GM12874 (cell line): Measurements from ENCODE around the gene MBNL3.

ENCODE experiments used
- TF ChIP-seq, protein P1 (sequence below): IDR thresholded peaks from 2 replicates; pipeline ENCODE4 v1.5.1; 2011; ENCODE audit warnings: low read depth, mild to moderate bottlenecking, control low read depth, low read length, moderate library complexity; ENCODE audit not compliant: insufficient read depth

Gene MBNL3

GRCh38 chrX:132435222-132435621 is 53.6 kb downstream of the MBNL3 start:
- TF ChIP-seq, protein P1, sequence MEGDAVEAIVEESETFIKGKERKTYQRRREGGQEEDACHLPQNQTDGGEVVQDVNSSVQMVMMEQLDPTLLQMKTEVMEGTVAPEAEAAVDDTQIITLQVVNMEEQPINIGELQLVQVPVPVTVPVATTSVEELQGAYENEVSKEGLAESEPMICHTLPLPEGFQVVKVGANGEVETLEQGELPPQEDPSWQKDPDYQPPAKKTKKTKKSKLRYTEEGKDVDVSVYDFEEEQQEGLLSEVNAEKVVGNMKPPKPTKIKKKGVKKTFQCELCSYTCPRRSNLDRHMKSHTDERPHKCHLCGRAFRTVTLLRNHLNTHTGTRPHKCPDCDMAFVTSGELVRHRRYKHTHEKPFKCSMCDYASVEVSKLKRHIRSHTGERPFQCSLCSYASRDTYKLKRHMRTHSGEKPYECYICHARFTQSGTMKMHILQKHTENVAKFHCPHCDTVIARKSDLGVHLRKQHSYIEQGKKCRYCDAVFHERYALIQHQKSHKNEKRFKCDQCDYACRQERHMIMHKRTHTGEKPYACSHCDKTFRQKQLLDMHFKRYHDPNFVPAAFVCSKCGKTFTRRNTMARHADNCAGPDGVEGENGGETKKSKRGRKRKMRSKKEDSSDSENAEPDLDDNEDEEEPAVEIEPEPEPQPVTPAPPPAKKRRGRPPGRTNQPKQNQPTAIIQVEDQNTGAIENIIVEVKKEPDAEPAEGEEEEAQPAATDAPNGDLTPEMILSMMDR: no peak

- TF ChIP-seq, protein P1: no peak
Observed at GRCh38 chrX:132433551-132433950, 55.3 kb downstream of the MBNL3 start.

DNA sequence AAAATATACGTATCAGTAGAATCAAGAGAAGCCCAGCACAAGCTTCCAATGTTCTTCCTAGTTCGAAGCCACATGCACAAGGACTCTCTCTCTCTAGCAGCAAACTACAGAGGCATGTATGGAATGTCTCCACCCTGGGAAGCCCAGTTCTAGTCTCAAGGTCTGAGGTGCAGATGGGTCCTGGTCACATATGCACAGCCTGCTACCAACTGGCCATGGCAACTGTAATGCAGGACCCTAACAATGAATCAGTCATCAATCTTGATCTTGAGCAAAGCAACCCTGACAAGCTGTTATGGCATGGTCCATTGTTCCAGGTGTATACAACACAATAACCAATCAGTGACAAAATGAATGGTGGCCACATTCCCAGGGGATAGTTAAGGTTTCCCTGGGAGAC is 55.8 kb downstream of the MBNL3 start:
- TF ChIP-seq, protein P1: no peak

DNA sequence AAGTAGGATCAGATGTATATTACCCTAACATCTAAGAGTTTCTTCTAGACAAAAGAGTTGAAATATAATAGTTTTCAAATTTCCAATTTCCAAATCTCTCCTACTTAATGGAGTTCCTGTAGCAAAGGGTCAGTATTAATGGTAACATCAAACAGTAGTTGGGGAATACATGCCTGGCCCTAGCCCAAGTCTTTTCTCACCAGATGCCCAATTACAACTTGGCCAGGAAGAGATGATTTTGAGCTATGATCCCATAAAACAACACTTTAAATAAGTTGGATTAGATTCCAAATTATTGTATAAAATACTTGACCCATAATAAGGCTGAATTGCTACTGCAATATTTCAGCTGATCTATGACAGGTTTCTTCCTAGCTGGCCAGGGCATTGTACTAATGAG is 59.9 kb downstream of the MBNL3 start:
- TF ChIP-seq, protein P1: no peak

DNA sequence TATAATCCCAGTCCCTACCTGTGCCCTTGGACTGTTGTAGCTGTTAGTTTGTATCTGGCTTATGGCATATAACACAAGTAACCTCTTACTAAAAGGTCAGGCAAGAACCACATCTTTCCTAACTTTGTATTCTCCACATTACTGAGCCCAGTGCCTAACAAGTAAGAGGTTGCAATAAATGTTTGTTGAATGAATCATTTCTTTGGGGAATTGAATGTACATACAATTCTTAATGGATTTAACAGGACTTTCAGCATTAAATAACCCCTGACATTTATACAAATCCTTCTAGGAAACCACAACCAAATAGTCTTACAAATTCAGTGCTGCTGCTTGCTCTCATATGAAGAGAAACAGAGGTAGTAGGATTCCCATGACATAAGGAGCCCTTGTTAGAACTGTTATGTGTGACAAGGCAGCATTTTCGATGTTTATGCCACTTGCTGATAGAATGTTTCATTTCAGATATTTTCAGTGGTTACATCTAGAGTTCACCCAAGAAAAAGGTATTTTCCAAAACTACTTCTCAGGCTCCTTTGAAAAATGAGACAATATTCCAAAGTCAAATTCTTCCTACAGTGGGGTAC is 62.0 kb downstream of the MBNL3 start:
- TF ChIP-seq, protein P1: no peak

DNA sequence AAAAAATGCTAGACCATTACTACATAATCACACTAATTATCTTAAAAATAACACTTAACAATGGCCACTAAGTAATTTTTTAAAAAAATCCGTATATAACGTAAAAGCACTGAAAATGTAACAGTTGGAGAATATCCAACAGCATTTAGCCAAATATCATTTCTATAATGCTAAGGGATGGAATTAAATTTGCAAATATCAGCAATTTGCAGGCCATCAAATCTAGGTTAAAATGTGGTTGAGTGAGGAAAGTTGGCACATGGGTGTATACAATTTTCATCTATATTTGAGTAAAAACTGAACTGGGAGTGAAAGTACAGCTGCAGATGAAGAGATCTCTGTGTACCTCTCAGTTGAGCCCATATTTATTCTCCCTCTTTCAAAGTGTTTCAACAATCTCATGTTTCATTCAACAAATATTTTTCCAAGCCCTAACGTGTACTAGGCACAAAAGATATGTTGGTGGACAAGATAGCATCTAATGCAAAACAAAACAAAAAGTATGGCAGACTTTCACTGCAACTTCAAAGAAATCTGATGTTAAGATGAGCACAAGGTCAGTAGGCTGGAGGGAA is 63.0 kb downstream of the MBNL3 start:
- TF ChIP-seq, protein P1: no peak

- TF ChIP-seq, protein P1: no peak
Observed at GRCh38 chrX:132423323-132423722, 65.5 kb downstream of the MBNL3 start.
